ENCODE results near the gene EEF1A1.

DNA sequence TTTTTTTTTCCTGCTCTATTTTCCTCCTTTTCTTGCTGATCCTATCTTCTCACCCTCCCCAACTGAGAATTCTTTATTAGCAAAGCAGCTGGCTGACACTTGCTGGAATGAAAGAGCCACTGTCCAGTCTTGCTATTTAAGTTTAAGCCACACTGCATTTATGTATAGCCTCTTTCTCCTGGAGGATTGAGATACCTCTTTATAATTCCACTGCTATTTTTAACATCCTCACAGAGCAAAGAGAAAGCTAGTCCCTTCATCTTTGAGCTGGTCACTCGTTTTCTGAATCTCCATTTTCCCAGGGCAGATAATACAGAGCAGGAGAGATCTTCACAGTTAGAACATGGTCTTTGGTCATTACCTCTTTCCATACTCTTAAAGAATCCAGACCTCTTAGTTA is 36.0 kb upstream of the EEF1A1 start:
- TF ChIP-seq, protein P1, sequence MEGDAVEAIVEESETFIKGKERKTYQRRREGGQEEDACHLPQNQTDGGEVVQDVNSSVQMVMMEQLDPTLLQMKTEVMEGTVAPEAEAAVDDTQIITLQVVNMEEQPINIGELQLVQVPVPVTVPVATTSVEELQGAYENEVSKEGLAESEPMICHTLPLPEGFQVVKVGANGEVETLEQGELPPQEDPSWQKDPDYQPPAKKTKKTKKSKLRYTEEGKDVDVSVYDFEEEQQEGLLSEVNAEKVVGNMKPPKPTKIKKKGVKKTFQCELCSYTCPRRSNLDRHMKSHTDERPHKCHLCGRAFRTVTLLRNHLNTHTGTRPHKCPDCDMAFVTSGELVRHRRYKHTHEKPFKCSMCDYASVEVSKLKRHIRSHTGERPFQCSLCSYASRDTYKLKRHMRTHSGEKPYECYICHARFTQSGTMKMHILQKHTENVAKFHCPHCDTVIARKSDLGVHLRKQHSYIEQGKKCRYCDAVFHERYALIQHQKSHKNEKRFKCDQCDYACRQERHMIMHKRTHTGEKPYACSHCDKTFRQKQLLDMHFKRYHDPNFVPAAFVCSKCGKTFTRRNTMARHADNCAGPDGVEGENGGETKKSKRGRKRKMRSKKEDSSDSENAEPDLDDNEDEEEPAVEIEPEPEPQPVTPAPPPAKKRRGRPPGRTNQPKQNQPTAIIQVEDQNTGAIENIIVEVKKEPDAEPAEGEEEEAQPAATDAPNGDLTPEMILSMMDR (IDR thresholded peaks at IDR 0.05) = no peak
- TF ChIP-seq POLR2A (IDR thresholded peaks at IDR 0.05) (no peak), POLR2AphosphoS5 (IDR thresholded peaks at IDR 0.05) (no peak)

All from prostate gland (tissue), 2 donors.